B cell (primary cell): ENCODE measurements around the gene LCN12. TPM values are rescaled to one million over a fixed set of nuclear protein-coding genes. Genes with fewer than 3 reads are reported as not detected.

Experiments used
- ATAC-seq: fragments of 200-7000 bp; cut with Tn5 transposase; one replicate; pipeline ENCODE4 v1.10.0; 2021; ENCODE audit warnings: low read depth, mild to moderate bottlenecking, moderate number of reproducible peaks, moderate library complexity
- CTCF ChIA-PET: fragments of 350-600 bp; sonication (Branson Sonifier 250); formaldehyde crosslinking; loops from one replicate; lab custom pipeline; 2021; ENCODE audit warnings: antibody characterized with exemption, inconsistent platforms; lab: Charles Lee
- POLR2A ChIA-PET: fragments of 350-600 bp; sonication (Branson Sonifier 250); formaldehyde crosslinking; loops from one replicate; lab custom pipeline; 2021; ENCODE audit warnings: antibody characterized with exemption; lab: Charles Lee
- DNase-seq: peaks from one replicate; pipeline ENCODE4 v3.0.0; 2013
- H2AFZ ChIP-seq: 2 replicates; pipeline ENCODE4 v1.6.1; 2012; ENCODE audit warnings: mild to moderate bottlenecking, low read depth, low read length; ENCODE audit not compliant: insufficient read depth, poor library complexity, severe bottlenecking
- H3K27ac ChIP-seq, 2 donors: 1 replicate in 1 of 2; 2 replicates in 1 of 2; pipeline ENCODE4 v1.5.1; 2012 to 2013; ENCODE audit warnings: low read length in 2 of 2, mild to moderate bottlenecking in 2 of 2, moderate library complexity in 1 of 2
- H3K27me3 ChIP-seq, 4 experiments: fragments of 200-600 bp in 1 of 4; sonication (generic) in 1 of 4; replicated peaks in 1 of 4; 1 replicate in 2 of 4; 2 replicates in 2 of 4; pipeline versions ENCODE4 v1.6.1 to v1.7.0; 2013 to 2016; ENCODE audit warnings: low read length in 3 of 4, mild to moderate bottlenecking in 2 of 4, mixed read lengths in 1 of 4, moderate library complexity in 1 of 4; ENCODE audit not compliant: insufficient read depth in 4 of 4, control insufficient read depth in 3 of 4; ENCODE audit errors: control extremely low read depth in 1 of 4
- H3K36me3 ChIP-seq, 2 experiments: replicated peaks in 1 of 2; 1 replicate in 1 of 2; 2 replicates in 1 of 2; pipeline versions ENCODE4 v1.6.1 to v1.7.1; 2013; ENCODE audit warnings: low read length in 1 of 2; ENCODE audit not compliant: insufficient read depth in 2 of 2, control insufficient read depth in 1 of 2; ENCODE audit errors: control extremely low read depth in 1 of 2, extremely low read depth in 1 of 2
- H3K4me1 ChIP-seq, 2 donors: fragments of 200-600 bp in 1 of 2; sonication (generic) in 1 of 2; 1 replicate in 1 of 2; 2 replicates in 1 of 2; pipeline versions ENCODE4 v1.5.1 to v1.6.1; 2013 to 2017; ENCODE audit warnings: low read length in 2 of 2; ENCODE audit not compliant: control insufficient read depth in 2 of 2, insufficient read depth in 2 of 2
- H3K4me2 ChIP-seq: replicated peaks from 2 replicates; pipeline ENCODE3; 2012; ENCODE audit warnings: mild to moderate bottlenecking, low read depth, low read length; ENCODE audit not compliant: poor library complexity, severe bottlenecking
- H3K4me3 ChIP-seq, 5 experiments: fragments of 200-600 bp in 1 of 5; sonication (generic) in 1 of 5; 1 replicate in 3 of 5; 2 replicates in 2 of 5; pipeline versions ENCODE4 v1.5.1 to v1.7.0; 2011 to 2016; ENCODE audit warnings: low read length in 4 of 5, mild to moderate bottlenecking in 4 of 5, low read depth in 2 of 5, control low read depth in 1 of 5, moderate library complexity in 1 of 5; ENCODE audit not compliant: insufficient read depth in 1 of 5; ENCODE audit errors: control extremely low read depth in 1 of 5, extremely low read depth in 1 of 5
- H3K79me2 ChIP-seq: fragments of 200-600 bp; sonication (generic); one replicate; pipeline ENCODE4 v1.6.0; 2016; ENCODE audit warnings: low read length; ENCODE audit not compliant: control insufficient read depth, insufficient read depth
- H3K9ac ChIP-seq: fragments of 200-600 bp; sonication (generic); 2 replicates; pipeline ENCODE4 v1.6.1; 2017; ENCODE audit warnings: mild to moderate bottlenecking, low read length, moderate library complexity
- H3K9me3 ChIP-seq, 3 donors: one replicate each; pipeline versions ENCODE4 v1.6.1 to v1.7.1; 2013; ENCODE audit warnings: low read length in 2 of 3; ENCODE audit not compliant: control insufficient read depth in 2 of 3, insufficient read depth in 1 of 3; ENCODE audit errors: control extremely low read depth in 1 of 3
- H4K20me1 ChIP-seq: 2 replicates; pipeline ENCODE4 v1.6.0; 2012; ENCODE audit warnings: mild to moderate bottlenecking, low read length; ENCODE audit not compliant: insufficient read depth, control insufficient read depth, poor library complexity, severe bottlenecking
- H3K27ac Mint-ChIP-seq: one replicate; pipeline ENCODE4 v1.8.0; 2021; ENCODE audit warnings: mixed read lengths
- H3K27me3 Mint-ChIP-seq: one replicate; pipeline ENCODE4 v1.8.0; 2021; ENCODE audit warnings: mixed read lengths
- H3K4me1 Mint-ChIP-seq: one replicate; pipeline ENCODE4 v1.8.0; 2021; ENCODE audit warnings: mixed read lengths
- H3K4me3 Mint-ChIP-seq: one replicate; pipeline ENCODE4 v1.8.0; 2021; ENCODE audit warnings: mixed read lengths
- H3K9me3 Mint-ChIP-seq: one replicate; pipeline ENCODE4 v1.8.0; 2022; ENCODE audit warnings: mixed read lengths; ENCODE audit not compliant: insufficient read depth
- CTCF ChIP-seq: fragments of 200-600 bp; IDR thresholded peaks from one replicate; pipeline ENCODE4 v1.8.0; 2022; ENCODE audit warnings: antibody characterized with exemption, mild to moderate bottlenecking
- EZH2 ChIP-seq: IDR thresholded peaks from 2 replicates; pipeline ENCODE4 v1.6.1; 2012; ENCODE audit warnings: borderline replicate concordance, low read depth, mild to moderate bottlenecking, moderate library complexity, low read length; ENCODE audit not compliant: insufficient read depth, poor library complexity, severe bottlenecking
- WGBS: methylation state at CpG from one replicate; pipeline ENCODE4 v1.1.5; 2013; ENCODE audit warnings: missing lambda C conversion rate; ENCODE audit not compliant: insufficient coverage; 5-methylcytosine and 5-hydroxymethylcytosine counted together
- intact Hi-C: fragments of 100-400 bp; cut with micrococcal nuclease; formaldehyde crosslinking; loops from one replicate; pipeline ENCODE4 v1.10.0; 2022
- polyA plus RNA-seq: library from polyadenylated mRNA; depleted of rRNA; stranded (reverse); fragments of >200 nt; gene quantifications from 2 replicates; pipeline ENCODE4 v1.2.3, GENCODE V29; 2012
- total RNA-seq, 2 donors: library from RNA; stranded (reverse); fragments of 120-200 nt in 1 of 2; gene quantifications; 1 replicate in 1 of 2; 2 replicates in 1 of 2; pipeline versions ENCODE4 v1.2.3 to v1.2.4, GENCODE V29; 2013 to 2022

Gene LCN12
- total and polyA plus RNA-seq, 2 donors (not counting 1 experiment from before 2014, with no cell fraction given): 2.4 to 2.6 TPM

DNA sequence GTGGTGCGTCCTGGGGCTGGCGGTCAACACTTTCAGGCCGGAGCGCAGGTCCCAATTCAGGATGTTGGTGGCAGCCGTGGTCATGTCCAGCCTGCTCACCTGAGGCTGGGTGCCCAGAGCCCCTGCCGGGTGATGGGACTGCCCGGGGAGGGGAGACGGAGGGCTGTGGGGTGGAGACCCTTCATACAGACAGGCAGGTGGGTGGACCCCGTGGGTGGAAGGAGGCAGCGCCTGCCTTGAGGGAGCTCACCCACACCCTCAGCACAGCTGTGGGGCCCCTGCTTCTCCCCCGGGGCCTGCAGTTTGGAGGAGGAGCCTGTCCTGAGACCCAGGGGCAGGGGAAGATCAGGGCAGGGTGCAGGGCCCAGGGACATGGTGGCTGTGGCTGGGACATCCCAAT is 18.3 kb downstream of the LCN12 start:
- H3K4me3 ChIP-seq: no peak overlapping the region
- no peak overlapping the region for H3K27ac Mint-ChIP-seq
- H3K79me2 ChIP-seq: no peaks in the 10 kb centered on the region
- H3K4me3 Mint-ChIP-seq: no peak overlapping the region
- peaks cover 11% of the 10 kb centered on the region for H3K4me1 Mint-ChIP-seq
- CTCF ChIA-PET: interaction anchor here (0.6 kb wide), 1 partner anchor 212 kb away, joined by 6 read pairs; no protein-coding TSS in a partner anchor
- peaks cover 0 to 8% (median 1%) of the 10 kb centered on the region in 4 experiments for H3K27me3 ChIP-seq
- POLR2A ChIA-PET: no interaction called here
- ATAC-seq: no peak
- no peaks in the 10 kb centered on the region for H4K20me1 ChIP-seq
- no peak overlapping the region for H2AFZ ChIP-seq
- no peak overlapping the region for H3K27ac ChIP-seq
- H3K9ac ChIP-seq: no peak overlapping the region
- WGBS: 73% methylated on average over 9 of the region's 11 CpGs
- H3K27me3 Mint-ChIP-seq: peaks cover 5% of the 10 kb centered on the region
- H3K4me1 ChIP-seq: peaks cover 5 to 10% of the 10 kb centered on the region in 2 donors
- no peaks in the 10 kb centered on the region for H3K9me3 Mint-ChIP-seq
- intact Hi-C loops: no loop called here
- no peak overlapping the region for H3K4me2 ChIP-seq
- H3K36me3 ChIP-seq: no peaks in the 10 kb centered on the region
- TF ChIP-seq CTCF: no peak
- no peak for TF ChIP-seq EZH2
- no peaks in the 10 kb centered on the region for H3K9me3 ChIP-seq
- DNase-seq: no peak

- Histone ChIP-seq H3K4me2 (no peak overlapping the region), H4K20me1 (no peaks in the 10 kb centered on the region), H3K36me3 (no peaks in the 10 kb centered on the region), H3K27ac (no peak overlapping the region), H2AFZ (no peak overlapping the region), H3K9ac (no peak overlapping the region), H3K9me3 (no peaks in the 10 kb centered on the region), H3K27me3 (peaks cover 0 to 13% (median 1%) of the 10 kb centered on the region in 4 experiments), H3K4me3 (no peak overlapping the region), H3K4me1 (no peaks in the 10 kb centered on the region), H3K79me2 (no peaks in the 10 kb centered on the region)
- ChIA-PET CTCF (no interaction called here), POLR2A (interaction anchor here (0.6 kb wide), 1 partner anchor 620 kb away, joined by 3 read pairs; no protein-coding TSS in a partner anchor)
- Mint-ChIP-seq H3K27me3 (peaks cover 6% of the 10 kb centered on the region), H3K27ac (no peak overlapping the region), H3K9me3 (no peaks in the 10 kb centered on the region), H3K4me3 (no peak overlapping the region), H3K4me1 (peaks cover 3% of the 10 kb centered on the region)
- ATAC-seq: no peak
- 92% methylated on average over 13 of the region's 14 CpGs for WGBS
- intact Hi-C loops: no loop called here
- DNase-seq: no peak
- TF ChIP-seq CTCF (no peak), EZH2 (no peak)
Measured at GRCh38 chr9:136971746-136972145, 19.7 kb downstream of the LCN12 start.
